ENCODE measurements around the gene BTNL8. TPM values are rescaled to one million over a fixed set of nuclear protein-coding genes. Genes with fewer than 3 reads are reported as not detected.

Gene BTNL8
- polyA plus RNA-seq, 3 donors: 0.13 to 0.50 (median 0.13) TPM

DNA sequence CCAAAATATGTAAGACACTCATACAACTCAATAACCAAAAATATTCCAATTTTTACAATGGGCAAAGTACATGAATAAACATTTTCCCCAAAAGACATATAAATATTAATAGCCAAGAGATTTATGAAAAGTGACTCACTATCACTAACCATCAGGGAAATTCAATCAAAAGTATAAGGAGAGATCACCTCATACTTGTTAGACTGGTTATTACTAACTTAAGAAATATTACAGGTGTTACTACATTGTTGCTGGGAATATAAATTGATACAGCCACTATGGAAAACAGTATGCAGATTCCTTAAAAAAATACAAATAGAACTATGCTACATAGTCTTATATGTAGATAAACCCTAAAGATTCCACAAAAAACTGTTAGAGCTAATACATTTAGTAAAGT, 21.8 kb downstream of the BTNL8 start:
- Histone ChIP-seq H3K4me3 (replicated peaks in 1 of 3; ENCODE audit: low read depth in 2 of 3, low read length in 3 of 3) (no peak overlapping the region), H3K9ac (ENCODE audit: insufficient read depth, low read length, poor library complexity, severe bottlenecking) (no peak overlapping the region), H4K20me1 (ENCODE audit: insufficient read depth, low read length) (no peaks in the 10 kb centered on the region), H3K27ac (ENCODE audit: low read depth in 1 of 2, low read length in 2 of 2) (no peak overlapping the region), H3K4me2 (replicated peaks; ENCODE audit: extremely low read depth, low read length, poor library complexity, severe bottlenecking) (no peak overlapping the region), H3K36me3 (replicated peaks in 1 of 2; ENCODE audit: control insufficient read depth in 1 of 2, insufficient read depth in 2 of 2, low read length in 2 of 2) (no peaks in the 10 kb centered on the region), H3K4me1 (ENCODE audit: control insufficient read depth in 1 of 2, insufficient read depth in 2 of 2, low read length in 2 of 2) (peaks cover 0 to 4% of the 10 kb centered on the region in 2 donors), H3K79me2 (ENCODE audit: insufficient read depth, low read length) (no peaks in the 10 kb centered on the region), H3K9me3 (replicated peaks in 1 of 2; ENCODE audit: control insufficient read depth in 1 of 2, insufficient read depth in 1 of 2, low read length in 2 of 2) (peaks cover 8 to 21% of the 10 kb centered on the region in 2 donors), H3K27me3 (ENCODE audit: control insufficient read depth in 2 of 2, insufficient read depth in 2 of 2, low read length in 2 of 2) (peaks cover 0 to 3% of the 10 kb centered on the region in 2 donors), H2AFZ (ENCODE audit: insufficient read depth, low read depth, low read length, poor library complexity, severe bottlenecking) (no peak overlapping the region)
- Mint-ChIP-seq H3K27me3 (ENCODE audit: low read depth in 3 of 3) (peaks cover 0 to 11% (median 3%) of the 10 kb centered on the region in 3 donors), H3K4me3 (no peak overlapping the region), H3K36me3 (no peaks in the 10 kb centered on the region), H3K4me1 (peaks cover 4% of the 10 kb centered on the region), H3K9me3 (peaks cover 12 to 32% (median 22%) of the 10 kb centered on the region in 7 donors), H3K27ac (no peak overlapping the region)
- intact Hi-C loops (cut with micrococcal nuclease): no loop called here
- no peak for DNase-seq
- TF ChIP-seq, protein P1, sequence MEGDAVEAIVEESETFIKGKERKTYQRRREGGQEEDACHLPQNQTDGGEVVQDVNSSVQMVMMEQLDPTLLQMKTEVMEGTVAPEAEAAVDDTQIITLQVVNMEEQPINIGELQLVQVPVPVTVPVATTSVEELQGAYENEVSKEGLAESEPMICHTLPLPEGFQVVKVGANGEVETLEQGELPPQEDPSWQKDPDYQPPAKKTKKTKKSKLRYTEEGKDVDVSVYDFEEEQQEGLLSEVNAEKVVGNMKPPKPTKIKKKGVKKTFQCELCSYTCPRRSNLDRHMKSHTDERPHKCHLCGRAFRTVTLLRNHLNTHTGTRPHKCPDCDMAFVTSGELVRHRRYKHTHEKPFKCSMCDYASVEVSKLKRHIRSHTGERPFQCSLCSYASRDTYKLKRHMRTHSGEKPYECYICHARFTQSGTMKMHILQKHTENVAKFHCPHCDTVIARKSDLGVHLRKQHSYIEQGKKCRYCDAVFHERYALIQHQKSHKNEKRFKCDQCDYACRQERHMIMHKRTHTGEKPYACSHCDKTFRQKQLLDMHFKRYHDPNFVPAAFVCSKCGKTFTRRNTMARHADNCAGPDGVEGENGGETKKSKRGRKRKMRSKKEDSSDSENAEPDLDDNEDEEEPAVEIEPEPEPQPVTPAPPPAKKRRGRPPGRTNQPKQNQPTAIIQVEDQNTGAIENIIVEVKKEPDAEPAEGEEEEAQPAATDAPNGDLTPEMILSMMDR (IDR thresholded peaks at IDR 0.05): no peak

DNA sequence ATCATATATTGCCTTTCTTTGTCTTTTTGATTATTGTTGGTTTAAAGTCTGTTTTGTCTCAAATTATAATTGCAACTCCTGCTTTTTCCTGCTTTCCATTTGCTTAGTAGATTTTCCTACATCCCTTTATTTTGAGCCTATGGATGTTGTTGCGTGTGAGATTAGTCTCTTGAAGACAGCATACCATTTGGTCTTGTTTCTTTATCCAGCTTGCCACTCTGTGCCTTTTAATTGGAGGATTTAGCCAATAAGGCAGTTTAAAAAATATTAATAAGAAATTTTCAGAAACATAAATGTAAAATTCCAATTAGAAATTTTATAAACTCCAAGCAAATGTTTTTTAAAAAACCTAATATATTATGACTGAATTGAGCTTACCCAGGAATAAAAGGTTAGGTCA, 24.0 kb downstream of the BTNL8 start:
- H3K4me2 ChIP-seq (replicated peaks; ENCODE audit: extremely low read depth, low read length, poor library complexity, severe bottlenecking): no peak overlapping the region
- H3K4me3 Mint-ChIP-seq: no peak overlapping the region
- no peak overlapping the region for H3K27ac ChIP-seq (ENCODE audit: low read depth in 1 of 2, low read length in 2 of 2)
- H3K36me3 ChIP-seq (replicated peaks in 1 of 2; ENCODE audit: control insufficient read depth in 1 of 2, insufficient read depth in 2 of 2, low read length in 2 of 2): no peaks in the 10 kb centered on the region
- H3K9me3 Mint-ChIP-seq: peaks cover 11 to 32% (median 24%) of the 10 kb centered on the region in 7 donors
- H3K27me3 ChIP-seq (ENCODE audit: control insufficient read depth in 2 of 2, insufficient read depth in 2 of 2, low read length in 2 of 2): peaks cover 0 to 3% of the 10 kb centered on the region in 2 donors
- H3K79me2 ChIP-seq (ENCODE audit: insufficient read depth, low read length): no peaks in the 10 kb centered on the region
- H3K27me3 Mint-ChIP-seq (ENCODE audit: low read depth in 3 of 3): peaks cover 0 to 11% (median 0%) of the 10 kb centered on the region in 3 donors
- H3K27ac Mint-ChIP-seq: no peak overlapping the region
- peaks cover 21 to 26% of the 10 kb centered on the region in 2 donors for H3K9me3 ChIP-seq (replicated peaks in 1 of 2; ENCODE audit: control insufficient read depth in 1 of 2, insufficient read depth in 1 of 2, low read length in 2 of 2)
- intact Hi-C loops (cut with micrococcal nuclease): no loop called here
- H3K4me3 ChIP-seq (replicated peaks in 1 of 3; ENCODE audit: low read depth in 2 of 3, low read length in 3 of 3): no peak overlapping the region
- TF ChIP-seq, protein P1 (IDR thresholded peaks at IDR 0.05): no peak
- no peaks in the 10 kb centered on the region for H3K36me3 Mint-ChIP-seq
- H3K4me1 ChIP-seq (ENCODE audit: control insufficient read depth in 1 of 2, insufficient read depth in 2 of 2, low read length in 2 of 2): no peaks in the 10 kb centered on the region
- DNase-seq: no peak
- no peak overlapping the region for H3K9ac ChIP-seq (ENCODE audit: insufficient read depth, low read length, poor library complexity, severe bottlenecking)
- no CpG with 5 or more reads among the region's 1 CpG for WGBS (ENCODE audit: insufficient coverage)
- no peaks in the 10 kb centered on the region for H4K20me1 ChIP-seq (ENCODE audit: insufficient read depth, low read length)
- no peak overlapping the region for H2AFZ ChIP-seq (ENCODE audit: insufficient read depth, low read depth, low read length, poor library complexity, severe bottlenecking)
- H3K4me1 Mint-ChIP-seq: no peaks in the 10 kb centered on the region
